OCI-LY3 (cell line): ENCODE measurements around the gene RALGAPB.

Source experiments
- CTCF ChIP-seq: fragments of 200-600, 300-600 bp; sonication (generic); IDR thresholded peaks from 2 replicates; pipeline ENCODE4 v1.5.1; 2014; ENCODE audit warnings: antibody characterized with exemption, low read length, low read depth
- EZH2phosphoT487 ChIP-seq: fragments of 200-600 bp; shearing (Covaris generic); IDR thresholded peaks from 2 replicates; pipeline ENCODE4 v1.6.1; 2018; ENCODE audit warnings: antibody characterized with exemption, mixed run types, low read depth

- TF ChIP-seq CTCF: no peak
- TF ChIP-seq EZH2phosphoT487: no peak
These were observed 82.8 kb downstream of the RALGAPB start for GRCh38 chr20:38555395-38555794.
